Ovary (tissue), 3 donors: ENCODE data around the gene KRT2.

ENCODE experiments used
- EP300 ChIP-seq: sonication (generic); formaldehyde crosslinking; IDR thresholded peaks from one replicate; pipeline ENCODE4 v1.6.1; 2017; ENCODE audit warnings: antibody characterized with exemption
- POLR2A ChIP-seq: fragments of 450-650 bp; IDR thresholded peaks from one replicate; pipeline ENCODE4 v1.6.1; 2017; ENCODE audit warnings: antibody characterized with exemption, mild to moderate bottlenecking, moderate library complexity
- TF ChIP-seq, protein P1 (sequence below), 3 donors: fragments of 450-650 bp in 2 of 3; fragments of 200-600 bp in 1 of 3; IDR thresholded peaks; one replicate each; pipeline versions ENCODE4 v1.5.1 to v1.8.0; 2016 to 2022; ENCODE audit warnings: antibody characterized with exemption in 3 of 3, mild to moderate bottlenecking in 1 of 3
- donor health status: DM: no; HTN: no; CAD: no.

DNA sequence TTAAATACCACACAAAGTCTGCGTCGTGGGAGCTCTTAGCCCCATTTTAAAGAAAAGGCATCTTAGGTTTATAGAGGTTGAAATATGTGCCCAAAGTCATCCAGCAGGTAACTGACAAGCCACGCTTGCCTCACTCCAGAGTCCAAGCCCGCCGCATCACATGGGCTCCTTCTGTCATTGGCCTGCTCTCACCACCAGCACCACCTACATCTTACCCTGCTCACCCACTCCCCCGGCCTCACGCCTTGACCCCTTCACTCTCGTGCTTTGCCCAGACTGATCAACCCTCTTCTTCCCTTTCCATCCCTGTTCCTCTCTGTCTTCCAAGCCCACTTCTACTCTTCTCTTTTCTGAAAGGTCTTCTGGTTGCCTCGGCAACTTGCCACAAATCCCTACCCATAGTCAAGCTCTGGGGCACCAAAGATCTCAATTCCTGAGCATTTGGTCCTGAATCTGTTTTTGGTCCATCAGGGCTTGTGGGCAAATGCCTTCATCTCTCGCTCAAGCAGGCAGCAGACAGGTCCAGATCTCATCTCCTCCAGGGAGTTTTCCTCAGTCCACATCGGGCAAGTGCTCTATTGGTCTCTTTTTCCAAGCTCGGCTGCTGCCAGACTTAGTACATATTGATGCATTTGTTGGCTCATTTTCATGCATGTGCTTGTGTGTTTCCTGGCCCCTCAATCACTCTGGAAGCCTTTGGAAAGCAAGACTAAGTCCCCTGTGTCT is 31.7 kb upstream of the KRT2 start:
- no peak for TF ChIP-seq POLR2A
- TF ChIP-seq, protein P1, sequence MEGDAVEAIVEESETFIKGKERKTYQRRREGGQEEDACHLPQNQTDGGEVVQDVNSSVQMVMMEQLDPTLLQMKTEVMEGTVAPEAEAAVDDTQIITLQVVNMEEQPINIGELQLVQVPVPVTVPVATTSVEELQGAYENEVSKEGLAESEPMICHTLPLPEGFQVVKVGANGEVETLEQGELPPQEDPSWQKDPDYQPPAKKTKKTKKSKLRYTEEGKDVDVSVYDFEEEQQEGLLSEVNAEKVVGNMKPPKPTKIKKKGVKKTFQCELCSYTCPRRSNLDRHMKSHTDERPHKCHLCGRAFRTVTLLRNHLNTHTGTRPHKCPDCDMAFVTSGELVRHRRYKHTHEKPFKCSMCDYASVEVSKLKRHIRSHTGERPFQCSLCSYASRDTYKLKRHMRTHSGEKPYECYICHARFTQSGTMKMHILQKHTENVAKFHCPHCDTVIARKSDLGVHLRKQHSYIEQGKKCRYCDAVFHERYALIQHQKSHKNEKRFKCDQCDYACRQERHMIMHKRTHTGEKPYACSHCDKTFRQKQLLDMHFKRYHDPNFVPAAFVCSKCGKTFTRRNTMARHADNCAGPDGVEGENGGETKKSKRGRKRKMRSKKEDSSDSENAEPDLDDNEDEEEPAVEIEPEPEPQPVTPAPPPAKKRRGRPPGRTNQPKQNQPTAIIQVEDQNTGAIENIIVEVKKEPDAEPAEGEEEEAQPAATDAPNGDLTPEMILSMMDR (IDR thresholded peaks at IDR 0.05) = no peak
- TF ChIP-seq EP300 = no peak
